NCI-H2227 (cell line): ENCODE data around the gene RTP2.

Experiments
- DNase-seq: peaks from one replicate; lab custom pipeline; 2025; ENCODE audit not compliant: unreplicated experiment; lab: John Stamatoyannopoulos, UW

Gene RTP2

GRCh38 chr3:187677604-187678003 lies 24.8 kb downstream of the RTP2 start:
- DNase-seq = no peak

GRCh38 chr3:187673012-187673411 lies 29.3 kb downstream of the RTP2 start:
- DNase-seq = no peak

- DNase-seq = no peak
These were observed 32.5 kb downstream of the RTP2 start, which contains the start of gene SST for GRCh38 chr3:187669675-187670504. SST (minus strand) TSS chr3:187670394; CDS start chr3:187670291, 103 bp downstream.

GRCh38 chr3:187667526-187667925 lies 34.8 kb downstream of the RTP2 start:
- DNase-seq = no peak

GRCh38 chr3:187665764-187666402 lies 36.5 kb downstream of the RTP2 start:
- DNase-seq = no peak

GRCh38 chr3:187665010-187665409 lies 37.3 kb downstream of the RTP2 start:
- DNase-seq = no peak

- DNase-seq = no peak
These were observed 39.4 kb downstream of the RTP2 start for GRCh38 chr3:187662848-187663409.

GRCh38 chr3:187661267-187661666 lies 41.1 kb downstream of the RTP2 start:
- no peak for DNase-seq

- DNase-seq = no peak
These were observed 51.1 kb downstream of the RTP2 start for GRCh38 chr3:187651282-187651681.
